ENCODE data around the gene NUDT4.
A peak's percentile ranks its signal among the peaks of the same experiment; 100 is the strongest.
"Not testable (repeated sequence)": the region's sequence is repeated elsewhere in the genome, so short reads cannot be mapped to it uniquely, and the experiment has no call there.

The NUDT4 gene

GRCh38 chr12:93432031-93432430 lies 54.3 kb downstream of the NUDT4 start:
- H3K4me3 ChIP-seq (ENCODE audit: low read depth, low read length); H3K4me1 ChIP-seq (ENCODE audit: control insufficient read depth, insufficient read depth, low read length); H3K9me3 ChIP-seq (ENCODE audit: control insufficient read depth, insufficient read depth, low read length); H3K27me3 ChIP-seq (ENCODE audit: control insufficient read depth, insufficient read depth, low read length); H3K9ac ChIP-seq (ENCODE audit: low read depth, low read length); H3K27ac ChIP-seq (ENCODE audit: low read depth, low read length); H3K36me3 ChIP-seq (ENCODE audit: control insufficient read depth, insufficient read depth, low read length): not testable (repeated sequence)

GRCh38 chr12:93434256-93434865 lies 56.6 kb downstream of the NUDT4 start:
- Histone ChIP-seq H3K9me3 (ENCODE audit: control insufficient read depth, insufficient read depth, low read length) (no peaks in the 10 kb centered on the region), H3K4me3 (ENCODE audit: low read depth, low read length) (no peak overlapping the region), H3K4me1 (ENCODE audit: control insufficient read depth, insufficient read depth, low read length) (peaks cover 19% of the 10 kb centered on the region), H3K27ac (ENCODE audit: low read depth, low read length) (no peak overlapping the region), H3K9ac (ENCODE audit: low read depth, low read length) (no peak overlapping the region), H3K27me3 (ENCODE audit: control insufficient read depth, insufficient read depth, low read length) (no peaks in the 10 kb centered on the region), H3K36me3 (ENCODE audit: control insufficient read depth, insufficient read depth, low read length) (no peaks in the 10 kb centered on the region)

GRCh38 chr12:93438266-93439050 lies 60.7 kb downstream of the NUDT4 start:
- peaks cover 41% of the 10 kb centered on the region for H3K4me1 ChIP-seq (ENCODE audit: control insufficient read depth, insufficient read depth, low read length)
- 0 out of 2 replicates have a peak overlapping the region, but pooled peaks have one; percentile 6 for H3K9ac ChIP-seq (ENCODE audit: low read depth, low read length)
- H3K9me3 ChIP-seq (ENCODE audit: control insufficient read depth, insufficient read depth, low read length), result no peaks in the 10 kb centered on the region
- no peak overlapping the region for H3K4me3 ChIP-seq (ENCODE audit: low read depth, low read length)
- H3K36me3 ChIP-seq (ENCODE audit: control insufficient read depth, insufficient read depth, low read length), result no peaks in the 10 kb centered on the region
- no peaks in the 10 kb centered on the region for H3K27me3 ChIP-seq (ENCODE audit: control insufficient read depth, insufficient read depth, low read length)
- no peak overlapping the region for H3K27ac ChIP-seq (ENCODE audit: low read depth, low read length)

- H3K9ac ChIP-seq (ENCODE audit: low read depth, low read length), result peak overlapping the region; percentile 94
- H3K9me3 ChIP-seq (ENCODE audit: control insufficient read depth, insufficient read depth, low read length), result no peaks in the 10 kb centered on the region
- H3K27ac ChIP-seq (ENCODE audit: low read depth, low read length), result peak overlapping the region; percentile 97
Measured at GRCh38 chr12:93440043-93440835, 62.5 kb downstream of the NUDT4 start.

GRCh38 chr12:93441081-93441616 lies 63.4 kb downstream of the NUDT4 start:
- H3K27ac ChIP-seq (ENCODE audit: low read depth, low read length), result peak overlapping the region; percentile 97
- peak overlapping the region; percentile 94 for H3K9ac ChIP-seq (ENCODE audit: low read depth, low read length)
- peaks cover 42% of the 10 kb centered on the region for H3K4me1 ChIP-seq (ENCODE audit: control insufficient read depth, insufficient read depth, low read length)
- H3K9me3 ChIP-seq (ENCODE audit: control insufficient read depth, insufficient read depth, low read length), result no peaks in the 10 kb centered on the region
- H3K4me3 ChIP-seq (ENCODE audit: low read depth, low read length), result peak overlapping the region; percentile 85
- H3K36me3 ChIP-seq (ENCODE audit: control insufficient read depth, insufficient read depth, low read length), result no peaks in the 10 kb centered on the region
- no peaks in the 10 kb centered on the region for H3K27me3 ChIP-seq (ENCODE audit: control insufficient read depth, insufficient read depth, low read length)

More at GRCh38 chr12:93440043-93440835, 62.5 kb downstream of the NUDT4 start:
- Histone ChIP-seq H3K27me3 (ENCODE audit: control insufficient read depth, insufficient read depth, low read length) (no peaks in the 10 kb centered on the region), H3K4me1 (ENCODE audit: control insufficient read depth, insufficient read depth, low read length) (peaks cover 42% of the 10 kb centered on the region), H3K36me3 (ENCODE audit: control insufficient read depth, insufficient read depth, low read length) (no peaks in the 10 kb centered on the region), H3K4me3 (ENCODE audit: low read depth, low read length) (peak overlapping the region; percentile 85)

- Histone ChIP-seq H3K9ac (ENCODE audit: low read depth, low read length) (peak within 1 kb of the TSS; percentile 94), H3K4me3 (ENCODE audit: low read depth, low read length) (peak within 1 kb of the TSS; percentile 85), H3K36me3 (ENCODE audit: control insufficient read depth, insufficient read depth, low read length) (no peaks in the 10 kb centered on the region), H3K9me3 (ENCODE audit: control insufficient read depth, insufficient read depth, low read length) (no peaks in the 10 kb centered on the region), H3K27ac (ENCODE audit: low read depth, low read length) (peak within 1 kb of the TSS; percentile 97), H3K27me3 (ENCODE audit: control insufficient read depth, insufficient read depth, low read length) (no peaks in the 10 kb centered on the region), H3K4me1 (ENCODE audit: control insufficient read depth, insufficient read depth, low read length) (peaks cover 42% of the 10 kb centered on the region)
Measured at GRCh38 chr12:93441617-93442410, 64.1 kb downstream of the NUDT4 start, which contains the start of gene UBE2N. TSS of gene UBE2N (minus strand) at chr12:93441947. CDS start at chr12:93441884, 63 bp downstream.

- Histone ChIP-seq H3K27me3 (ENCODE audit: control insufficient read depth, insufficient read depth, low read length) (no peaks in the 10 kb centered on the region), H3K4me1 (ENCODE audit: control insufficient read depth, insufficient read depth, low read length) (peaks cover 36% of the 10 kb centered on the region), H3K4me3 (ENCODE audit: low read depth, low read length) (peak overlapping the region; percentile 85), H3K36me3 (ENCODE audit: control insufficient read depth, insufficient read depth, low read length) (no peaks in the 10 kb centered on the region), H3K9ac (ENCODE audit: low read depth, low read length) (peak overlapping the region; percentile 94), H3K9me3 (ENCODE audit: control insufficient read depth, insufficient read depth, low read length) (no peaks in the 10 kb centered on the region), H3K27ac (ENCODE audit: low read depth, low read length) (peak overlapping the region; percentile 97)
Measured at GRCh38 chr12:93442411-93443340, 65.0 kb downstream of the NUDT4 start.

- Histone ChIP-seq H3K9ac (ENCODE audit: low read depth, low read length) (no peak overlapping the region), H3K9me3 (ENCODE audit: control insufficient read depth, insufficient read depth, low read length) (no peaks in the 10 kb centered on the region), H3K36me3 (ENCODE audit: control insufficient read depth, insufficient read depth, low read length) (no peaks in the 10 kb centered on the region), H3K4me1 (ENCODE audit: control insufficient read depth, insufficient read depth, low read length) (peaks cover 28% of the 10 kb centered on the region), H3K27me3 (ENCODE audit: control insufficient read depth, insufficient read depth, low read length) (no peaks in the 10 kb centered on the region), H3K27ac (ENCODE audit: low read depth, low read length) (no peak overlapping the region), H3K4me3 (ENCODE audit: low read depth, low read length) (no peak overlapping the region)
Measured at GRCh38 chr12:93443576-93443975, 65.9 kb downstream of the NUDT4 start.

GRCh38 chr12:93447555-93448290 lies 70.0 kb downstream of the NUDT4 start:
- H3K4me3 ChIP-seq (ENCODE audit: low read depth, low read length), result no peak overlapping the region
- 0 out of 2 replicates have a peak, but pooled peaks cover 3% of the 10 kb centered on the region for H3K9me3 ChIP-seq (ENCODE audit: control insufficient read depth, insufficient read depth, low read length)
- no peak overlapping the region for H3K9ac ChIP-seq (ENCODE audit: low read depth, low read length)
- peaks cover 8% of the 10 kb centered on the region for H3K4me1 ChIP-seq (ENCODE audit: control insufficient read depth, insufficient read depth, low read length)
- no peaks in the 10 kb centered on the region for H3K36me3 ChIP-seq (ENCODE audit: control insufficient read depth, insufficient read depth, low read length)
- no peaks in the 10 kb centered on the region for H3K27me3 ChIP-seq (ENCODE audit: control insufficient read depth, insufficient read depth, low read length)
- no peak overlapping the region for H3K27ac ChIP-seq (ENCODE audit: low read depth, low read length)

All from HUES48 (cell line).